Stimulated activated CD4-positive, alpha-beta T cell treated with anti-CD3 and anti-CD28 coated beads, TNF-alpha, amount 100 ng/mL, for 24 hours (primary cell): ENCODE measurements around the gene MEF2B.
A peak's percentile ranks its signal among the peaks of the same experiment; 100 is the strongest.

Experiments
- DNase-seq, 3 experiments: peaks; one replicate each; pipeline ENCODE4 v3.0.0-alpha.2; 2020; ENCODE audit warnings: low read depth in 3 of 3

Gene MEF2B

DNA sequence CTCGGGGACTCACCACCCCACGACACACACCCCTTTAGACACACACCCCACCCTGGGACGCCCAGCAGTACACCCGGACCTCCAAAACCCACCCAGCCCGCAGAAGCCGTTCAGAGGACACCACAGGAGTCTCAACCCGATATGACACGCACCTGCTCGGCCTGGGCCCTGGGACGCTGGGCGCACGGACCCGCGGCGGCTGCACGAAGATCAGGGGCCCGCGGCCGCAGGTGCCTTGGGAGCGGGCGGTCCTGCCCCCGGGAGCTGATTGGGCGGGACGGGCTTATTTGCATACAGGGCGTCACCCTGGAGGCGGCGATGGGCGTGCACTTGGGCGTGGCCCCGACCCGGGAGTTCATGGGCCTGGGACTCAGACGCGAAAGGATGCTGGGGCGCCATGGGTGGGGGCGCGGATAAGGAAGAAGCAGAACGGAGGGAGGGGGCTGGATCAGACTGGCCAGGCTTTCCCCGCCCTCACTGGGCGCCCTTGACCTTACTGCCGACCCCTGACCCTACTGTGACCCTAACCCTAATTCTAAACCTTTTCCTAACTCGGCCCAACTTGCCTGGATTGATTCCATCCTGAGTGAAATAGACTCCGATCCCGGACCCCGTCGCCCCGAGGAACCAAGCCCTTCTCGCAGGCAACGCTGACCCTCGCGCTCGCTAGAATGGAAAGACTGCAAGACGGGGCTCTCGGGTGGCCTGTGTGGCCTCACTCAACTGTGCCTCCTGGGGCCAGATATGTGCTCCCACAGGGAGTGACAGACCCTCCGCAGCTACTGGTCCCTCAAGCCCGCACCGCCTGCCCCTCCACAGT, at the start of gene MEF2B:
MEF2B (minus strand) TSS at position 211 of the 820 bp plus-strand sequence. CDS start 19,528 bp downstream, outside the sequence.
- DNase-seq: peak; percentile 56 to 85 (median 63)

DNA sequence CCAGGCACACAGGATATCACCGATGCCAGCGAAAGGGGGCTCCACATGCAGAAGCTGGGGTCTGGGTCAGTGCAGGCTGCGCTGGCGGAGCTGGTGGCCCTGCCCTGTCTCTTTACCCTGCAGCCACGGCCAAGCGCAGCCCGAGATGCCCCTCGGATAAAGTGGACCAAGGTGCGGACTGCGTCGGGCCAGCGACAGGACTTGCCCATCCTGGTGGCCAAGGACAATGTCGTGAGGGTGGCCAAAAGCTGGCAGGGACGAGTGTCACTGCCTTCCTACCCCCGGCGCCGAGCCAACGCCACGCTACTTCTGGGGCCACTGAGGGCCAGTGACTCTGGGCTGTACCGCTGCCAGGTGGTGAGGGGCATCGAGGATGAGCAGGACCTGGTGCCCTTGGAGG, 48.8 kb upstream of the MEF2B start:
- no peak for DNase-seq

DNA sequence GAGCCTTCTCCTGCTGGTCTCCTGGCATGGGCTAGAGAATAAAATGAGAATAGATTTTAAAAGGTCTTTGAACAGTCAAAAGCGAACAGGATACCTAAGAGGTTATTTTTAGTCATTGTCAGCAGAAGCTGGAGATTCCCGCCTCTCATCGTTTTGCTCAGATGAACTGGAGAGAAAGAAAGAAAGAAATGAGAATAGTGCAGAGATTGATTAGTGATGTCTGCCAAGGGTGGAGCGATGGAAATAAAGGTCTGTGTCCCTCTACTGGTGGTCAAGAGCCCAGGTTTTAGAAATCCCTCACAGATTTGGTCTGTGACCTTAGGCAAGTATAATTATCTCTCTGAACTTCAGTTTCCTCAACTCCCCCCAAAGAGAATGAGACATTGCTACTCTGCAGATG, 47.0 kb upstream of the MEF2B start:
- DNase-seq: no peak

DNA sequence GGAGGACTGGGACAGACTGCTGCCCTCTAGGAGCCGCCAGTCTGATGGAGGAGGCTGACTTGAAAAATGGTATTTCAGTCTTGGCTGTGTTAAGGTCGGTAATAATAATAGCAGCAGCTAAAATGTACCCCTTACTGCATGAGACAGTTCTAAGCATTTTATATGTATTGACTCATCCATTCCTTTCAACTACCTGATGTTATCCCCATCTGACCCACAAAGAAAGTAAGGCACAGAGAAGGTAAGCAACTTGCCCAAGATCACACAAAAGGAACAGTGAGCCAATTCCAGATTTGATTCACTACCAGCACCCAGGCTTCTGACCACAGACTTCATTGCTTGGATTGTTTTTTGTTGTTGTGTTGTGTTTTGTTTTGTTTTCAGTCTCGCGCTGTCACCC, 45.7 kb upstream of the MEF2B start:
- DNase-seq: no peak

DNA sequence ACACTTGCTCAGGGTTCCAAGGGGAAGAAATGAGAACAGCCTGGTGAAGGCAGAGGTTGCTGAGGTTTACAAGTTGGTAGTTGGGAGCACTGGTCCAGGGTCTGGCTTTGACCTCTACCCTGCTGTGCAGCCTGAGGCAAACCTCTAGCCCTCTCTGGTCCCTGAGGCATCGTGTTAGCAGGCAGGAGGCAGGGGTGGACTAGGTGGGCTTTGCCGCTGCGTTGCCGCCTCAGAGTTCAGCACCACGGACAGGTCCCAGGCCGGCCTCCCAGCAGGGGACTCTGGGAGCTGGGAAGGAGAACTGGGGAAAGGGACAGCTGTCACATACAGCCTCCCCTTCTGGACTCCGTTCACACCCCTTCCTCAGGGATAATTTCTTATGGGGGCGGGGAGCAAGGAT, 44.8 kb upstream of the MEF2B start:
- DNase-seq: peak in 1 of 3 experiments; percentile 12

DNA sequence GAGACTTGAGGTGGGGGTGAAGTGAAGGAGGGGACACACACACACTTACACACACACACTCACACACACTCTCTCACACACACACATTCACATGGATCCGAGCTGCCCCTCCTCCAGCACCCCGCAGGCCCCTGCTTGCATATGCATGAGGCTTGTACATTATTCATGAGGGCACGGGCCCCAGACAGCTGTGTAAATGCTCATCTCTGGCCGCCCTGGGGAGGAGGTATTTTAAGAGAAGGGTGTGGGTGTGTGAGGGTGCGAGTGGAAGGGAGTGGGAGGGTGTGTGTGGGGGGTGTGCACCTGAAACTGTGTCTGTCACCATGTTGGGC, 44.1 kb upstream of the MEF2B start:
- DNase-seq: no peak

DNA sequence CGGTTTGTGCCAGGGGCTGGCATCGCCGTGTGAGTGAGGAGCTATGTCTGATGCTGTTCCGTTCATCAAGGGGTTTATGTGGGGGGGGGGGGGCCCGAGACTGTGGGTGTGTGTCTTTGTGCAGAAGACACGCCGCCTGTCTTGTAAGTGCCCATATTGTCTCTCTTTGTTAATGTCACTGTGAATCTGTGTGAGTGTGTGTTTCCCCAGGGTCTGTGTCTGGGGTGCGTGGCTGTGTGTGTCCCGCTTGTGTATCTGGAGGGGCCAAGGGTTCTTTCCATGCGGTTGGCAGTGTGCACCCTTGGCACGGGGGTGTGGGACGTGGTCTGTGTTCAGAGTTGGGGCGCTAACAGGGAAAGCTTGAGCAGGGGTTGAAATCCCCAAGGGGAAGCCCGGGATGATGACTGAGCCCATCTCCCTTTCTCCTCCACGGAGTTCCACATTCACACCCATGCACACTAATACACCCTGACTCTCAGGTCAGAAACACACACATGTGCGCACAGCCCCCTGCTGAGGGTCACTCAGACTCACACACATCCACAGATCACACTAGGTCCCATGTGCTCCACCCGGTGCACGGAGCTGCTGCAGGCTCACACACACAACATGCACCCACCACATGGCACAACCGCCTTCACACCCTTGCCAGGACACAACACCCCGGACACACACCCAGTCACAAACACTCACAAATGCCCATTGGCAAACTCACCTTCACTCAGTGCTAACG, 43.5 kb upstream of the MEF2B start:
- DNase-seq: no peak

DNA sequence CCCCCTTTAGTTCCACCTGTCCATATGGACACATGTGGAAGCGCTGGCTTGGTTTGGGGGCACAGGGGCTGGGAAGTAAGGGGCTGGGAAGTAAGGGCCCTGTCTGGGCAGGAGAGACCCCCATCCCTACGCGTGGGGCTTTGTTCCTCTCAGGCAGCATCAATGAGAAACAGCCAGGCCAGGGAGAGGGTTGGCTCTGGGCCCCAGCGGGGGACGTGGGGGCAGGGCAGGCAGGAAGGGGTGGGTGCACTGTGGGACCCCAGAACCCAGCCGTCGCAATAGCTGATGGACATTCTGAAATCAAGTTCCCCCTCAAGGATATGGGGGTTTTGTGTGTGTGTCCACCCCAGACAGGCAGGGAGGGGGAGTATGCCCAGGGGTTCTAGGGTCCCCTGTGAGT, 42.9 kb upstream of the MEF2B start:
- DNase-seq: no peak

DNA sequence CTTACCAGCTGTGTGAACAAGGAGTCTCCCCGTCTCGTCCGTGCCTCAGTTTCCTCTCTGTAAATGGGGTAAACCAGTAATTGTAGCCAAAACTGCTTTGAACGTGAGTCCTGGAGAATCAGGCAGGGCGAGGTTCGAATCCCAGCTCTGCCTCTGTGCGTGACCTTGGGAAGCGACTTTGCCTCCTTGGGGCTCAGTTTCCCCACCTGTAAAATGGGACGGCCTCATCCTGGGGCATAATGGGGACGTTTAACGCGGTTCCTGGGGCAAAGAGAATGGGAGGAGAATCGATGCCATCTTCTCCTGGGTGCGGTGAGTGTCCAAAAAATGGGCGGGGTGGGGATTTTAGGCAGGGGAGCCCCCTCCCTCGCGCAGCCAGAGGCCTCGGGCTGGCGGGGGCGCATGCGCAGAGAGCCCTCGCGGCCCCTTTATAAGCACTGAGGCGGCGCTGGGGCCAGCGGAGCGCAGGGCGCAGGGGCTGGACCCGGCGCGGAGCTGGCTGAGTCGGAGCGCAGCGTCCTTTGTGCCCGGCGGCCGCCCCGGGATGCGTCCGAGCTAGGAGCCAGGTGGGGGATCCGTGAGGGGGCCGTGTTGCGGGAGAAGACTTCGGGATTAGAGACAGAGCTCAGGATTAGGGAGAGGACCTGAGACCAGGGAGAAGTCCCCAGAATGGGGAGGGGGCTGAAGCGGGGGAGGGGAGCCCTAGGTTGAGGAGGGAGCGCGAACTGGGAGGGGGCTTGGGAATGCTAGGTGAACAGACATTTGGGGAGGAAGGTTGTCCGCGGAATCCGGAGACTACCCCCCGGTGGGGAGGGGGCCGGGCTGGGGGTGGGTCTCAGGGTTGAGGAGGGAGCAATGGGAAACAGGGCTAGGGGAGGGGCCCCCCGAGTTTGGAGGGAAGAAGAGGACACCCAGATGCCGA, 41.7 kb upstream of the MEF2B start, which contains the start of gene NCAN:
NCAN (plus strand) TSS at position 460 of the 922 bp plus-strand sequence. CDS start 4,996 bp downstream, outside the sequence.
- DNase-seq: no peak

DNA sequence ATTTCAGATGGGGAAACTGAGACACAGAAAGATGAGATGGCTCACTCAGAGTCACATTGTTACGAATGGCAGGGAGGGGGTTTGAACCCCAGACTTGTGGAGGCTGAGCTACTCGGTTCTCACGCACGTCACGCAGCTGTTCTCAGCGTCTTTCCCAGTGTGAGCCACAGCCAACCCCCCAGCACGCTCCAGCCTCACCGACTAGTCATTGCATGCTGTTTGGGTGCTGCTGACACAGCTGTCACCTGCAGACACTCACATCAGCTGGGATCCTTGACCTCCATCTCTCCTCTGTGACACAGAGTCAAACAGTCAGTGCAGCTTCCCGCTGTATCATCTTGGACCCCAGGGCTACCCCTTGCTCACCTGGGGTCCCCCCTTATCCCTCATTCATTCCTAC, 39.3 kb upstream of the MEF2B start:
- no peak for DNase-seq

DNA sequence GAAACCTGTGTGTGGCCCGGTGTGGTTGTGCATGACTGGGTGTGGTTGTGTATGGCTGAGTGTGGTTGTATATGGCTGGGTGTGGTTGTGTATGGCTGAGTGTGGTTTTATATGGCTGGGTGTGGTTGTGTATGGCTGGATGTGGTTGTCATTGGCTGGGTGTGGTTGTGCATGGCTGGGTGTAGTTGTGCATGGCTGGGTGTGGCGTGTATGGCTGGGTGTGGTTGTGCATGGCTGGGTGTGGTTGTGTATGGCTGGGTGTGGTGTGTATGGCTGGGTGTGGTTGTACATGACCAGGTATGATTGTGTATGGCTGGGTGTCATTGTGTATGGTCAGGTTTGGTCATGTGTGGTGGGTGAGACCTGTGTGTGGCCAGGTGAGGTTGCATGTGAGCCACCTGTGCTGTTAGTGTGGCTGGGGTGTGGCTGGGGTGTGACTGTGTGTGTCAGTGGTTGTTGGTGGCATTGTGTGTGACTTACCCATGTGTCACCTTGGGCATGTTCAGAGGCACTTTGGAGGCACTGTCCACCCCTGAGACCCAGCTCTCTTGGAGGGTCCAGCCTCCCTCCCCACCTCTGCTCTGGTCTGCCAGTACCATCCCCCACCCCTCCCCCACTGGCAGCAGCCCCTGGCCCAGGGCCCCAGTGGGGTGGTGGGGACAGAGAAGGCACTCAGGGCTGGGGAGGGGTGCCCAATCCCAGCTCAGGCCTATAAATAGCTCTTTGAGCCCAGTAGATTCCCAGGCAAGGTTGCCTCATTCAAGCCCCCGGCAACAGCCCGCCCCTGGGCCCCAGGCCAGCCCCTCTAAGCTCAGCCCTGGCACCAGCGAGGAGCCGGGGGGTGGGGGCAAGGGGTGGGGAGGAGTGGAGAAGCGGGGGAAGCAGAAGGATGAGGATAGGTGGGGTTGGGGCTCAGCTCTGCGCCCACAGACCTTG, 37.8 kb upstream of the MEF2B start:
- no peak for DNase-seq

DNA sequence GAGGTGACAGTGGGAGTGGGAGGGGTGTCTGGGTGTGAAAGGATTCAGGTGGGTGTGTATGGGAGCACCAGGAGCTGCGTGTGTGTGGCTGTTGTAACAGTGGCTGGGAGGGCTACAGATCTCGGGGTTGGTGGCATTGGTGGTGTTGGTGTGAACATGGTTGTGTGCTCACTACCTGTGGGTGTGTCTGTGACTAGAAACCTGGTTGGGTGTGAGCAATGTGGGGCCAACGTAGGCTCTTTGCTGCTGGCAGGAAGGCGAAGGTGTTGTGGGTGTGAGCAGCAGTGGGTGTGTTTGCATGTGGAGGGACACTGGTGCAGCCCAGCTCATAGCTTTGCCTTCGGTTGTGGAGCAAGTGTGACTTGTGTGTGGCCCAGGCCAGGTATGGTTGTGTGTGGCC, 36.9 kb upstream of the MEF2B start:
- no peak for DNase-seq

DNA sequence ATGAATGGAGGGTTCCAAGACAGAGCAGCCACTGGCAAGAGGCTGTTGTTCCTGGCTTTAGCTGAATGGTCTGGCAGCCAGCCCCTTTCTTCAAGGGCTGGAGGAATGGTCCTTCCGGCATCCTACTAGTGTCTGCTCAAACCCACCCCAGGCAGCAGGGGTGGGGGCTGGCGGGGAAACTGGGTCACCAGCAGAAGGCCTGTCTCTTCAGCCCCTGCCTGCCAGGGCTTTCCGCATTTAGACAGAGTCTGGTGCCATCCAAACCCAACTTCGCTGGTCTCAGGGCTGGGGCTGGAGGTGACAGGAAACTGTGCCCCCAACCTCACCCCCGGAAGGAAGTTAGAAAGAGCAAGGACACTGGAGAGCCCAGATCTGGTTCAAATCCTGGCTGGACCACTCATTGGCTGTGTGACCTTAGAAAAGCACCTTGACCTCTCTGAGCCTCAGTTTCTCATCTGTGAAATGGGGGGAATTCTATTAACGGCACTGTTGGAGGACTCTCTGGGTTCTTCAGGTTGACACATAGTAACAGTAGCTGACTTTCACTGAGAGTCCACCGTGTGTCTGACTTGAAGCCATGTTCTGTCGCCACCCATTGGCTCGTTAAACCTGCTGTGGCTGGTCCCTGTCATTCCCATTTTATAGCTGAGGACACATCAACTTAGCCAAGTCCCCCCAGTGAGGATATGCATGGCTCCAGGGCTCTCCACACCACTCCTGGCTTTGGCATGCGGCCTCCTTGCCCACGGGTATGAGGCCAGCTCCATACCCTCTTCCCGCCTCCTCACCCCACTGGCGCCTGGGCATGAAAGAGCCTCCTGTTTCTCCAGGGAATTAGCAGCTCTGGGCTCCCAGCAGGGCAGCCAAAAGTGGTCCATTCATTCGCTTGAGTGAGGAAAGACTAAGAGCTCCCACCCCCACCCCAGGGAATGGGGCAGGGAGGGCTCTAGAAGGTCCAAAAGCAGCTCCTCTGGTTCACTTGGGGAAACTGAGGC, 35.6 kb upstream of the MEF2B start:
- no peak for DNase-seq

DNA sequence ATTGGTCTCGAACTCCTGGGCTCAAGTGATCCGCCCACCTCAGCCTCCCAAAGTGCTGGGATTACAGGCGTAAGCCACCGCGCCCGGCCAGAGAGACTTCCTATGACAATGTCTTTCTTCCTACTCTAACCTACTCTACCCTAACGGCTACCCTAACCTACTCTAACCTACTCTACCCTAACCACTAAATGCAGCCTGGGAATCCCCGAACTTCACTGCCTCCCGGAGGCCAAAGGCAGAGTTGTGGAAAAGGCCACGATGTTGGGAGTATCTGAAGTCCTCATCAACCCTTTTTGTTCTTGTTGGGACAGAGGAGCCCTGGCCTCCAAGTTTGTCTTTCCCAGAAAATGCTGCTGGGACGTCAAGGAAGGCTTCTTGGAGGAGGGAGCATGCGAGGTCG, 34.1 kb upstream of the MEF2B start:
- no peak for DNase-seq

DNA sequence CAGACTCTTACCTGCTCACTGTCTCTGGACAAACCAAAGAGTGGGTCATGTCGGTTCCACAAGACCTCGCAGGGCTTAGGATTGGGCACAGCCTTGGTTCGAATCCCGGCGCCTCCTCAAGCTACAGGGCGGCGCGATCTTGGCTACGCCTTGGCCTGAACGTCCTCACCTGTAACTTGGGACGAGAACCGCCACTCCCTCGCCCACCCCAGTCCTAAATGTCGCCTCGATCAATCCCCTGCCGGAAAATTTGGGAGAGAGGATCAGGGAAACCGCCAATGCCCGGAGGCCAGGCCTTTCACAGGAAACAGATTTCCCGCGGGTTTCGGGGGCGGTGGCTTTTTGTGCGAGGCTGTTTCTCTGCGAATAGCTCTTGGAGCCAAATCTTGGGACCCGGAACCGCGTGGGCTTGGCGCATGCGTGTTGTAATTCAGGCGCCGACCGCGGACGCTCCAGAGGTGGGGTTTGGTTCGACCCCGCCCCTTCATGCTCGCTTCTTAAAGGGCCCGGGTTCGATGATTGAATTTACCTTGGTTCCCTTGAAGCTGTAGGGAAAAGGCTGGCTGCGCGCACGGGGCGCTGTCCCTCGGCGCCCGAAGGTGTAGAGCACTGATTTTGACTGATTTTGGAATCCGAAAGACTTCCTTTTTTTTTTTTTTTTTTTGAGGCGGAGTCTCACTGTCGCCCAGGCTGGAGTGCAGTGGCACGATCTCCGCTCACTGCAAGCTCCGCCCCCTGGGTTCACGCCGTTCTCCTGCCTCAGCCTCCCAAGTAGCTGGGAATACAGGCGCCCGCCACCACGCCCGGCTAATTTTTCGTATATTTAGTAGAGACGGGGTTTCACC, 33.2 kb upstream of the MEF2B start, which contains the start of gene NR2C2AP:
NR2C2AP (minus strand) TSS at position 403 of the 845 bp plus-strand sequence; CDS start at position 49, 354 bp downstream.
- peak; percentile 88 to 95 (median 90) for DNase-seq

DNA sequence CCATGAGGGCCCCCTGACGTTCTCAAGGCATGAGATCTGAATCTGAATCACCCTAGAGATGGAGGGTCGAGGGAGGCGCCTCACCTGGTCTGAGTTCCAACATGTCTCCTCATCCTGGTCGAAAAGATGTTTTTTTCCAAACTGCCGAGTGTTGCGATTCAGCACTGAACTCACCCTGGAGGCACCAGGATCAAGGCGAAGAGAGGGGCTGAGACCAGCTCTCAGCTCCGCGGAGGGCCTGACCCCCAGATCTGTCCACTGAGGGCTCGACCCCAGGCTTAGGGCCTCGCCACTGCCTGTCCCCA, 32.6 kb upstream of the MEF2B start:
- DNase-seq: no peak

DNA sequence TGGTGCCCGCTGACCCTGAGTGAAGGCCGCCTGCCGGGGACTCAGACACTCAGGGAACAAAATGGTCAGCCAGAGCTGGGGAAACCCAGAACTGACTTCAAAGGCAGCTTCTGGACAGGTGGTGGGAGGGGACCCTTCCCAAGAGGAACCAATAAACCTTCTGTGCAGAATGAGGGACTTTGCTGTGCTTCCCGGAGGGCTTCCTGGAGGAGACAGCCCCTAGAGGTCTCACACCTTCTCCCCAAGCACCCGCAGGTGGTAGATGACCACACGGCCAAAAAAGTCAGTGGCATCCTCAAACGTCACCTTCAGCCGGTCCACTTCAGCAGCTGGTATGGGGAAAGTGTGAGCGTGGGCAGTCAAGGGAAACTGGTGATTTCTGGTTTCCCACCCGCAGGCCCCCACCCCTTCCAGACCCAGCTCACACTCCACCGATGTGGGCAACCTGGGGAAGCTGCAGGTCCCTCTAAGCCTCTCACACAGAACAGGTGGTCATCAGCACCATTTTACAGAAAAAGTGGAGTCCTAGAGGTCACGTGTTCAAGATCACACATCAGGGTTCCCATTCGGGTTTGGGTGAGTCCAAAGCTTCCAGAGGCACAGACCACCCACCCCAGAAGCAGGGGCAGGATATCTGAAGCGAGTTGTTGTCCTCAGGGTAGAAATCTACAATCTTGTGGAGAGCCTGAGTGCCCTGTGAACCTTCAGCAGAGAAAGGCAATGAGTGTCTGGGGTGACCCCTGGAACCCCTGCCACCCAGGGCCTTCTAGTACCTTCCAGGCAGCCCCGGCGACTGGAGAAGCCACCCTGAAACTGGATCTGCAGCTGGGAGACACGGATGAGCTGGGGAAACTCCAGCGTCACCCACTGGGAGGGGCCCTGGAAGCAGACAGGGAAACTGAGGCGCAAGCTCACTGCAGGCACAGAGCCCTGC, 31.9 kb upstream of the MEF2B start:
- DNase-seq: no peak

DNA sequence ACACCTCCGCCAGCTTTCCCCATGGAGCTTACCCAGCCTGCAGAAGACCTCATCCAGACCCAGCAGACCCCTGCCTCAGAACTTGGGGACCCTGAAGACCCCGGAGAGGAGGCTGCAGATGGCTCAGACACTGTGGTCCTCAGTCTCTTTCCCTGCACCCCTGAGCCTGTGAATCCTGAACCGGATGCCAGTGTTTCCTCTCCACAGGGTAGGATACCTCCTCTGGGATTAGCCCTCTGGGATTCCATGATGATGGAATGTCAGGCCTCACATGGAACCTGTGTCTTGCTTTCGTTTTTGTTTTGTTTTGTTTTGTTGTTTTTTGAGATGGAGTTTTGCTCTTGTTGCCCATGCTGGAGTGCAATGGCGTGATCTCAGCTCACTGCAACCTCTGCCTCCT, 23.9 kb upstream of the MEF2B start:
- DNase-seq: no peak
